ENCODE measurements around the gene RNU2-63P. TPM values are rescaled to one million over a fixed set of nuclear protein-coding genes. Genes with fewer than 3 reads are reported as not detected.

The RNU2-63P gene
- total and polyA plus RNA-seq, 2 donors (not counting 1 experiment from before 2014, with no cell fraction given) = 9.3 TPM; not detected in 1

DNA sequence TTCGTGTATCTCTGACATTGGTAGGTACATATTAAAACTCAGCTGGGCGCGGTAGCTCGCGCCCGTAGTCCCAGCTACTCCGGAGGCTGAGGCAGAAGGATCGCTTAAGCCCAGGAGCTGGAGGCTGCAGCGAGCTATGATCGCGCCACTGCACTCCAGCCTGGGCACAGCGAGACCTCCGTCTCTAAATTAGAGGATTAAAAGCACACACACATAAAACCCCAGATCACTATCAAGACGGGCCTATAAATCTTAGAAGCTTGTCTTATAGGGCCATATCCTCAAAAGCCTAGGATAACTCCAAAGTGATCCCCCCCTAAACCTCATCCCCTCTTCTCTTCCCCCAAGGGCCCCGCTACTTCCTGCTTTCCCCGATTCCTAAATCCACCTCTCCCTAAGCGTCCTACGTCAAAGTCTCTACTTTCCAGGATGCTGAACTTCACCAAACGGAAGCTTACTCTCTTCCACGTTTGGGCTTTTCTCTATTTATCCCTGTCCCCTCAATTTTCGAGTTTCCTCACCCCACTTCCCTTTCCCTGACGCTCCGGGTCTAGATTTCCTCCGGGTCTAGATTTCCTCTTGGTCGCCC lies 38.5 kb upstream of the RNU2-63P start:
- Histone ChIP-seq H3K27ac (ENCODE audit: low read length in 2 of 2) (peak overlapping the region; percentile 95 to 96), H3K9ac (ENCODE audit: low read length) (peak overlapping the region; percentile 94), H3K4me3 (ENCODE audit: control extremely low read depth in 1 of 5, extremely low read depth in 1 of 5, insufficient read depth in 1 of 5, low read depth in 2 of 5, low read length in 4 of 5) (peak overlapping the region; percentile 73 to 95 (median 89)), H3K27me3 (replicated peaks in 1 of 4; ENCODE audit: control extremely low read depth in 1 of 4, control insufficient read depth in 3 of 4, insufficient read depth in 4 of 4, low read length in 3 of 4) (no peaks in the 10 kb centered on the region), H3K4me2 (replicated peaks; ENCODE audit: low read depth, low read length, poor library complexity, severe bottlenecking) (peak overlapping the region; percentile 87), H2AFZ (ENCODE audit: insufficient read depth, low read depth, low read length, poor library complexity, severe bottlenecking) (peak overlapping the region; percentile 78), H4K20me1 (ENCODE audit: control insufficient read depth, insufficient read depth, low read length, poor library complexity, severe bottlenecking) (no peaks in the 10 kb centered on the region), H3K36me3 (replicated peaks in 1 of 2; ENCODE audit: control extremely low read depth in 1 of 2, control insufficient read depth in 1 of 2, extremely low read depth in 1 of 2, insufficient read depth in 2 of 2, low read length in 1 of 2) (no peaks in the 10 kb centered on the region), H3K79me2 (ENCODE audit: control insufficient read depth, insufficient read depth, low read length) (peaks cover 29% of the 10 kb centered on the region), H3K9me3 (ENCODE audit: control extremely low read depth in 1 of 3, control insufficient read depth in 2 of 3, insufficient read depth in 1 of 3, low read length in 2 of 3) (no peaks in the 10 kb centered on the region), H3K4me1 (ENCODE audit: control insufficient read depth in 2 of 2, insufficient read depth in 2 of 2, low read length in 2 of 2) (peaks cover 20 to 22% of the 10 kb centered on the region in 2 donors)
- 30% methylated on average over 25 of the region's 25 CpGs for WGBS (ENCODE audit: insufficient coverage)
- intact Hi-C loops (cut with micrococcal nuclease) = loop anchor here (1.0 to 10.0 kb wide), 3 partner anchors 39 to 1432 kb away; partner anchors contain the start of genes EIF2AK3, RNF103 and RNU2-63P
- Mint-ChIP-seq H3K27me3 (no peaks in the 10 kb centered on the region), H3K4me1 (peaks cover 39% of the 10 kb centered on the region), H3K27ac (peak overlapping the region; percentile 97), H3K4me3 (peak overlapping the region; percentile 98), H3K9me3 (ENCODE audit: insufficient read depth) (no peaks in the 10 kb centered on the region)
- DNase-seq (no peak), ATAC-seq (ENCODE audit: low read depth) (no peak)
- CTCF ChIA-PET = interaction anchor here (0.6 to 1.6 kb wide), 3 partner anchors 51 to 1975 kb away, joined by 3 to 8 read pairs (median 3); no protein-coding TSS in a partner anchor
- POLR2A ChIA-PET = interaction anchor here (1.9 kb wide), 1 partner anchor 38 kb away, joined by 15 read pairs; the partner anchor contains the start of gene RNU2-63P
- TF ChIP-seq, protein P1, sequence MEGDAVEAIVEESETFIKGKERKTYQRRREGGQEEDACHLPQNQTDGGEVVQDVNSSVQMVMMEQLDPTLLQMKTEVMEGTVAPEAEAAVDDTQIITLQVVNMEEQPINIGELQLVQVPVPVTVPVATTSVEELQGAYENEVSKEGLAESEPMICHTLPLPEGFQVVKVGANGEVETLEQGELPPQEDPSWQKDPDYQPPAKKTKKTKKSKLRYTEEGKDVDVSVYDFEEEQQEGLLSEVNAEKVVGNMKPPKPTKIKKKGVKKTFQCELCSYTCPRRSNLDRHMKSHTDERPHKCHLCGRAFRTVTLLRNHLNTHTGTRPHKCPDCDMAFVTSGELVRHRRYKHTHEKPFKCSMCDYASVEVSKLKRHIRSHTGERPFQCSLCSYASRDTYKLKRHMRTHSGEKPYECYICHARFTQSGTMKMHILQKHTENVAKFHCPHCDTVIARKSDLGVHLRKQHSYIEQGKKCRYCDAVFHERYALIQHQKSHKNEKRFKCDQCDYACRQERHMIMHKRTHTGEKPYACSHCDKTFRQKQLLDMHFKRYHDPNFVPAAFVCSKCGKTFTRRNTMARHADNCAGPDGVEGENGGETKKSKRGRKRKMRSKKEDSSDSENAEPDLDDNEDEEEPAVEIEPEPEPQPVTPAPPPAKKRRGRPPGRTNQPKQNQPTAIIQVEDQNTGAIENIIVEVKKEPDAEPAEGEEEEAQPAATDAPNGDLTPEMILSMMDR (IDR thresholded peaks at IDR 0.05) = no peak
- TF ChIP-seq EZH2 (IDR thresholded peaks at IDR 0.05; ENCODE audit: borderline replicate concordance, insufficient read depth, low read depth, low read length, poor library complexity, severe bottlenecking) = no peak
